ENCODE data around the gene AP5S1. TPM values are rescaled to one million over a fixed set of nuclear protein-coding genes. Genes with fewer than 3 reads are reported as not detected.

The AP5S1 gene, protein sequence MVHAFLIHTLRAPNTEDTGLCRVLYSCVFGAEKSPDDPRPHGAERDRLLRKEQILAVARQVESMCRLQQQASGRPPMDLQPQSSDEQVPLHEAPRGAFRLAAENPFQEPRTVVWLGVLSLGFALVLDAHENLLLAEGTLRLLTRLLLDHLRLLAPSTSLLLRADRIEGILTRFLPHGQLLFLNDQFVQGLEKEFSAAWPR
- 16.4 and 19.3 TPM in 2 replicates for total RNA-seq

DNA sequence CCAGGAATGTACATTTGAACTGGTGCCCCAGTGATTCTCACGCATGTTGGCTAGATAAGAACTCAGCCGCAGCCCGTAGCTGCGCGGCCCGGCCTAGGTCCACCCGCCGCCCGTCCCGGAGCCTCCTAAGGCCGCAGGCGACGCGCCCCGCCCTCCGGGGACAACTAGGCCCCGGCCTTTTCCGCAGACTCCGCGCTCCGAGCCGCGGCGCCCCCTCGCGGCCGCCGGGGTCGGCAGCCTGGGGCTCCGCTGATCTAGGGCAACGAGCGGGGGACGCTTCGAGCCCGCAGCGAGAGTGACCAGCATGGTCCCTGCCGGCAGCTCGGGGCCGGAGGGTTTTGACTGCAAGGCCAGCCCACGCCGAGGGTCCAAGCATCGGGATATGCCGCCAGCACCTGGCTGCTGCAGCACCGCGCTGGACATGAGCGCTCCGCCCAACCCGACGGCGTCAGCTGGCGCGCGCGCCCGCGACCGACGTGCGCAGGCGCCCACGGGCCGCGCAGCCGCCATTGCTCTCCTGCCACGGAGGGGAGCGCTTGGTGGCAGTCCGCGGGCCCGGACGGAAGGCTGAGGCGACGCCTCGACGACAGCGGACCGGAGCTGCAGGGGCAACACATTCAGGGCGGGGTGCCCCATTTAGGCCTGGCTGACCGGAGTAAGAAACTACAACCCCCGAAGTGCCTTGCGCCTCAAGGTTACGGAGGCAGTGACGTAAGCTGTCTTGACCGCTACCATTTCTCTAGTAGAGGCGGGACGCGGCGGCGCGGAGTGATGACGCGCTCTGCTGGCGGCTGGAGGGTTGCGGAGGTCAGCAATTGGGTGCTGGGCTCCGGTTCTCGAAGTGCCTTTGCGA is at the start of gene AP5S1:
AP5S1 (plus strand) TSS at position 500 of the 853 bp plus-strand sequence. CDS start 1,571 bp downstream, outside the sequence.

DNA sequence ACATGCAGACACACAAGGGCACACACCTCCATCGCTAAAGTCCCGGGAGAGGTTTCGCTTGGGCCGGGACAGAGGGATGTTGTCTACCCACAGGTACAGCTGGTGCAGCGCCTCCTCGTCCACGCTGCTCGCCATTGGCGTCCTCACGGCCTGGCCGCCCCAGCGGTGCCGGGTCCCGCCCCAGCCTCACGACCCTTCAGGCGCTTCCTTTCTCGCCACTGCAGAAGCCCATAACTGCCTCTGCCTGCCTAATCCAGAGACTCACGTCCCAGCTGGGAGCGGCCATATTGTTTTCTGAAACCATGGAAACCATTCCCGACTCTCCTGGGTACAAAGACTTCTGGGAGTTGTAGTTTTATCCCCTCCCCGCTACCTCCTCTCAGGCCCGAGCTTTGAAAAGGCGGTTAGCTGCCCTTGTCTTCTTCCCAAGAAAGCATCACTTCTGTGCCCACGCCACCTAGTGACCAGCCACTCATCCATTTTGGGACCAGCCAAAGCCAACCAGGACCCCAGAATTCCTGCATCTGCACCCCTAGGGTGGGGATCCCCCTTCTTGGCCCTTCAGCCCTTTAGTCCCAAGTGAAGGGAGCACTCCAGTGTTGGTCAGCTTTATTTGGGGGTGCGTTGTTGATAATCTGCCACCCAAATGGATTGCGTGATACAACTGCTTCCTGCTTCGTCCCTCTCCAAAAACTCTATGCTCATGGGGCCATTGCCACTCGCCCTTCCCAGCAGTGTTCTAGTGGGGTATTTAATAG is 39.0 kb upstream of the AP5S1 start, which contains the start of gene SPEF1:
SPEF1 (minus strand) TSS at position 296 of the 758 bp plus-strand sequence; CDS start at position 135, 161 bp downstream.

DNA sequence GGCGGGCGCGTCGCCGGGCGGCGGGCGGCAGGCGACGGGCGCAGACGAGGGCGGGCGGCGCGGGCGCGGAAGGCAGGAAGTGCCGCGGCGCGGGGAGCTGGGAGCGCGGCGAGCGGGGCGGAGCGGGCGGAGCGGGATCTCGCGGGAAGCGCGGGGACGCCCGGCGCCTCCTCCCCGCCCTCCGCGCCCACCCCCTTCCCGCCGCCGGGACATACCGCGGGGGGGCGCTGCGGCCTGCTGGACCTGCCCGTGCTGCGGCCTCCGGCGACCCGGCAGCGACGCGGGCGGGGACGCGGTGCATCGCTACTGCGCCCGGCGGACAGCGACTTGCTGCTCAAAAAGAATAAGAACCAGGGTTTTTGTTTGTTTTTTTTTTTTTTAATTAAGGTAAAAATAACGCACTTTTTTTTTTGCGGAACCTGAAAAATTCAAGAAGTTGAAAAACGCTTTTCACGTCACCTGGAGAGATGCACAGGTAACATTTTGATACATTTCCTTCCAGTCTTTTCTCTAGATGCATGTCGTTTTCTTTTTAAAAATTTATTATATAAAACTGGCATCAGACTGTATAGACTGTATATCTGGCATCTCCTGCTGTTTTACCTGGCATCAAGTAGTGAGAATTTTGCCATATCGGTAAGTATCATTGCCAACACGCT is 33.6 kb upstream of the AP5S1 start, which contains the start of gene CENPB:
CENPB (minus strand) TSS at position 76 of the 659 bp plus-strand sequence. CDS start 257 bp downstream, outside the sequence.

DNA sequence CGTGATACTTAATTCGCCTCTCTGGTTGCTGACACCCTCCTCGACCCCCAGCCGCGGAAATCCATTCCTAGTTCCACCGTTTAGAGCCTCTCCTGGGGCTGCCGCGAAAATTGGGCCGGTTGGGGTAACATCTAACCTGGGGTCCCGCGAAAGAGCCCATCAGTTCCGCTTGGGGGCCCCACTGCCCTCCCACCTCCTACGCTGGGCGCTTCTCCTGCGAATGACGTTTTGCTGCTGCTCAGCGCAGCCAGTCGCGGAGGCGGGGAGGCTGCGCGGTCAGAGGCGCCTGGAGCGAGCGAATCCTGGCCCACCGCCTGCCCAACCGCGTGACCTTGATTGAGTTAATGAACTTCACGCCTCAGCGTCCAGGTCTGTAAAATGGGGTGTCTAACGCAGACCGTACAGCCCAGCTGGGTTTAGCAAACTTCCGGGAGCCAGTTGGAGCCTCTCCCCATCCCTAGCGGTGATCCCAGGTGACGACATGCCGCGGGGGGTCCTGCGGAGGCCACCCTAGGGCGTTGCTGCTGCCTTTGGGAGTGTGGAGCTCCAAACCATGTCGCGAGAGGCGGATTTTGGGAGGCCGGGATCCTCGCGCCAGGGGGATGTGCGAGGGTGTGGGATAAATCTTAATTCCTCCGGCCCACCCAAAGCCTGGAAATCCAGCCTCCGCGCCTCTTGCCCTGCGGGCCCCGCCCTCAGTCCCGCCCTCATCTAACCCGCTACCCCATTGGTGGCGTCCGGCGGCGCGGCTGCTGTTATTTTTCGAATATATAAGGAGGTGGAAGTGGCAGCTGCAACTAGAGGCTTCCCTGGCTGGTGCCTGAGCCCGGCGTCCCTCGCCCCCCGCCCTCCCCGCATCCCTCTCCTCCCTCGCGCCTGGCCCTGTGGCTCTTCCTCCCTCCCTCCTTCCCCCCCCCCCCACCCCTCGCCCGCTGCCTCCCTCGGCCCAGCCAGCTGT is 24.6 kb upstream of the AP5S1 start, which contains the start of gene CDC25B:
CDC25B (plus strand) TSS at position 800 of the 958 bp plus-strand sequence. CDS start 222 bp downstream, outside the sequence.

DNA sequence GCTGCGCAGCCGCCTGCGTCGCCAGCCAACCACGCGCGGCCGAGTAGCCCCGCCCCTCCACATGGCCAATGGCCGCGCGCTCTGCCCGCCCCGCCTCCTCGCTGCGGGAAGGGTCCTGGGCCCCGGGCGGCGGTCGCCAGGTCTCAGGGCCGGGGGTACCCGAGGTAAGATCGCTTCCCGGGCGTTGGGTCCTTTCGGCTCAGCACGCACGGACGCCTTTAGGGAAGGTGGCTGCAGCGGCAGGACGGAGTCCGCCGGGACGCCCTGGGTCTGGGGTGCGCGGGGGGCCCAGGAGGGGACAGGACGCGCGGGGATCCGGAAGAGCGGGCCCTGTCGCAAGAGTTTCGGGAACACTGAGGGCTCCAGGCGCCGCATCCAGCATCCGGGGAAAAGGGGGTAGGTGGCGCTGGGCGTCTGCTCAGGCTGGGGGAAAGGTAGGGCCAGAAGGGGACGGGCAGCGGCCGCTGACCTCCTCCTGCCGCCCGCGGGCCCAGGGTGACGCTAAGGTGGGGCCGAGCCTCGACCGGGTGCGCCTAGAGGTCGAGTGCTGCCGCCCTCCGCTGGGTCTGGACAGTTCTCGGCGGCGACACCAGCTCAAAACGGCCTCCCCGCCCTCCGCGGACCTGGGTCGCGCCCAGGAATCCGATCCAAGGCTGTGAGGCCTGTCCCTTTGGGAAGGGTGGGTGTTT is 26.5 kb downstream of the AP5S1 start, which contains the start of gene MAVS:
MAVS (plus strand) TSS at position 95 of the 689 bp plus-strand sequence. CDS start 7,791 bp downstream, outside the sequence.

Other genes starting within 250 kb of the AP5S1 start
- gene GFRA4, start 157.1 kb upstream of the AP5S1 start, total RNA-seq, result not detected in 2 replicates
- gene ADAM33, start 138.5 kb upstream of the AP5S1 start, total RNA-seq, result 21.0 and 29.2 TPM in 2 replicates
- gene SIGLEC1, start 107.9 kb upstream of the AP5S1 start, total RNA-seq, result not detected in 2 replicates
- gene HSPA12B, start 87.9 kb upstream of the AP5S1 start, total RNA-seq, result 0.31 and 0.53 TPM in 2 replicates
- 16.2 and 17.3 TPM in 2 replicates for gene ADISSP, start 52.8 kb upstream of the AP5S1 start, total RNA-seq
- gene SPEF1, start 39.1 kb upstream of the AP5S1 start, total RNA-seq, result 0.12 and 0.13 TPM in 2 replicates
- gene CENPB, start 33.8 kb upstream of the AP5S1 start, total RNA-seq, result 116 and 144 TPM in 2 replicates
- 32.1 and 42.0 TPM in 2 replicates for gene CDC25B, start 24.2 kb upstream of the AP5S1 start, total RNA-seq
- 13.6 and 14.9 TPM in 2 replicates for gene MAVS, start 26.3 kb downstream of the AP5S1 start, total RNA-seq
- 50.5 and 52.6 TPM in 2 replicates for gene PANK2, start 68.8 kb downstream of the AP5S1 start, total RNA-seq
- 10.3 and 22.1 TPM in 2 replicates for gene RNF24, start 195.0 kb downstream of the AP5S1 start, total RNA-seq

Data from aortic smooth muscle cell (primary cell).